HCT116 (cell line): Measurements from ENCODE around the gene ZNF436. TPM values are rescaled to one million over a fixed set of nuclear protein-coding genes. Genes with fewer than 3 reads are reported as not detected.
A peak's percentile ranks its signal among the peaks of the same experiment; 100 is the strongest.
"Not testable (repeated sequence)": the region's sequence is repeated elsewhere in the genome, so short reads cannot be mapped to it uniquely, and the experiment has no call there.

Source experiments
- ATAC-seq: fragments of 200-7000 bp; cut with Tn5 transposase; 2 replicates; pipeline ENCODE4 v1.9.1; 2020; ENCODE audit warnings: mild to moderate bottlenecking, moderate library complexity
- BruUV-seq: library from RNA; stranded (reverse); fragments of 400-500 nt; replicated peaks from 2 replicates; lab custom pipeline; 2021; lab: Mats Ljungman, UMichigan
- CTCF ChIA-PET: fragments of 300-600 bp; sonication (Branson Sonifier 250); formaldehyde crosslinking; loops from one replicate; lab custom pipeline; 2021; ENCODE audit warnings: antibody characterized with exemption; lab: Charles Lee
- POLR2A ChIA-PET: fragments of 300-600, 350-600 bp; sonication (Branson Sonifier 250); formaldehyde crosslinking; loops from one replicate; lab custom pipeline; 2021; ENCODE audit warnings: antibody characterized with exemption; lab: Charles Lee
- RAD21 ChIA-PET, 2 experiments: fragments of 300-600 bp; sonication (Branson Sonifier 250); formaldehyde crosslinking; loops; one replicate each; lab custom pipeline; 2023; ENCODE audit warnings: low total read pairs in 2 of 2; ENCODE audit not compliant: uncharacterized antibody in 2 of 2, unreplicated experiment in 2 of 2, low non-redundant PET in 1 of 2; lab: Charles Lee
- DNase-seq: peaks from one replicate; pipeline ENCODE4 v3.0.0-alpha.2; 2010; ENCODE audit warnings: low read depth, low spot score
- H2AFZ ChIP-seq: fragments of 200-600 bp; shearing (Covaris generic), sonication (generic); 2 replicates; pipeline ENCODE4 v1.6.1; 2017; ENCODE audit warnings: low read depth, mixed run types, mixed read lengths, antibody characterized with exemption, low read length; ENCODE audit not compliant: poor library complexity, severe bottlenecking
- H3K27ac ChIP-seq: 2 replicates; pipeline ENCODE4 v1.5.1; 2012; ENCODE audit warnings: low read depth, low read length
- H3K27me3 ChIP-seq: fragments of 200-600 bp; sonication (generic); 2 replicates; pipeline ENCODE4 v1.6.1; 2016; ENCODE audit warnings: mixed run types, low read length, mixed read lengths; ENCODE audit not compliant: insufficient read depth
- H3K36me3 ChIP-seq, 2 experiments: fragments of 200-500 bp in 1 of 2; fragments of 200-600 bp in 1 of 2; sonication (Bioruptor generic) in 1 of 2; sonication (generic) in 1 of 2; 2 replicates each; pipeline versions ENCODE4 v1.5.1 to v1.6.1; 2014 to 2016; ENCODE audit warnings: low read length in 2 of 2, inconsistent platforms in 1 of 2, mixed read lengths in 1 of 2, mixed run types in 1 of 2; ENCODE audit not compliant: insufficient read depth in 2 of 2, control insufficient read depth in 1 of 2
- H3K4me1 ChIP-seq, 2 experiments: fragments of 200-600 bp in 1 of 2; sonication (generic) in 1 of 2; 2 replicates each; pipeline versions ENCODE4 v1.5.1 to v1.6.1; 2012 to 2017; ENCODE audit warnings: low read length in 2 of 2, inconsistent platforms in 1 of 2, mild to moderate bottlenecking in 1 of 2, mixed read lengths in 1 of 2, mixed run types in 1 of 2, moderate library complexity in 1 of 2; ENCODE audit not compliant: insufficient read depth in 2 of 2, control insufficient read depth in 1 of 2
- H3K4me2 ChIP-seq: fragments of 200-600 bp; sonication (generic); 2 replicates; pipeline ENCODE4 v1.6.1; 2017; ENCODE audit warnings: mixed run types, low read length, mixed read lengths
- H3K4me3 ChIP-seq, 2 experiments: fragments of 200-600 bp in 1 of 2; sonication (generic) in 1 of 2; replicated peaks in 1 of 2; 2 replicates each; pipeline ENCODE4 v1.5.1; 2011 to 2016; ENCODE audit warnings: low read length in 2 of 2, control low read depth in 1 of 2, low read depth in 1 of 2, mild to moderate bottlenecking in 1 of 2, mixed read lengths in 1 of 2, mixed run types in 1 of 2
- H3K79me2 ChIP-seq: fragments of 200-600 bp; sonication (generic); 2 replicates; pipeline ENCODE4 v1.6.1; 2017; ENCODE audit warnings: mild to moderate bottlenecking, mixed run types, low read length, moderate library complexity, mixed read lengths; ENCODE audit not compliant: insufficient read depth
- H3K9ac ChIP-seq: fragments of 200-600 bp; sonication (generic); 2 replicates; pipeline ENCODE4 v1.6.1; 2016; ENCODE audit warnings: low read length, mixed read lengths
- H3K9me2 ChIP-seq: fragments of 200-600 bp; sonication (generic), shearing (Covaris generic); 2 replicates; pipeline ENCODE4 v1.6.1; 2017; ENCODE audit warnings: mixed run types, mild to moderate bottlenecking, moderate library complexity; ENCODE audit not compliant: insufficient read depth
- H3K9me3 ChIP-seq, 2 experiments: fragments of 200-500 bp in 1 of 2; fragments of 200-600 bp in 1 of 2; sonication (Bioruptor generic) in 1 of 2; sonication (generic) in 1 of 2; 2 replicates each; pipeline ENCODE4 v1.6.1; 2014 to 2017; ENCODE audit warnings: low read length in 2 of 2, mixed read lengths in 2 of 2, inconsistent platforms in 1 of 2, low read depth in 1 of 2, mild to moderate bottlenecking in 1 of 2, mixed run types in 1 of 2, moderate library complexity in 1 of 2; ENCODE audit not compliant: control insufficient read depth in 1 of 2, insufficient read depth in 1 of 2
- H4K20me1 ChIP-seq: fragments of 200-600 bp; sonication (generic), shearing (Covaris generic); 2 replicates; pipeline ENCODE4 v1.6.1; 2017; ENCODE audit warnings: mixed run types, mild to moderate bottlenecking, moderate library complexity; ENCODE audit not compliant: insufficient read depth
- CEBPB ChIP-seq: IDR thresholded peaks from 2 replicates; pipeline ENCODE4 v1.6.1; 2012; ENCODE audit warnings: low read depth
- EGR1 ChIP-seq: IDR thresholded peaks from 2 replicates; pipeline ENCODE4 v1.6.1; 2012; ENCODE audit warnings: low read depth
- ELF1 ChIP-seq: IDR thresholded peaks from 2 replicates; pipeline ENCODE4 v1.6.1; 2012; ENCODE audit warnings: low read depth, borderline replicate concordance
- EZH2 ChIP-seq: fragments of 200-600 bp; sonication (generic); IDR thresholded peaks from 2 replicates; pipeline ENCODE4 v1.6.1; 2017; ENCODE audit warnings: antibody characterized with exemption, mixed run types
- EZH2phosphoT487 ChIP-seq: fragments of 200-600 bp; IDR thresholded peaks from 2 replicates; pipeline ENCODE4 v1.6.1; 2018; ENCODE audit warnings: antibody characterized with exemption, borderline replicate concordance
- POLR2A ChIP-seq: IDR thresholded peaks from 2 replicates; pipeline ENCODE4 v1.7.0; 2011; ENCODE audit warnings: borderline replicate concordance; ENCODE audit not compliant: insufficient read depth, insufficient read length; ENCODE audit errors: extremely low read depth
- POLR2AphosphoS5 ChIP-seq: IDR thresholded peaks from 2 replicates; pipeline ENCODE4 v1.6.1; 2011; ENCODE audit warnings: mild to moderate bottlenecking, low read depth, low read length, moderate library complexity
- SIN3A ChIP-seq: IDR thresholded peaks from 2 replicates; pipeline ENCODE4 v1.6.1; 2012; ENCODE audit warnings: low read depth
- SRF ChIP-seq: IDR thresholded peaks from 2 replicates; pipeline ENCODE4 v1.6.1; 2012; ENCODE audit warnings: low read depth
- YY1 ChIP-seq: IDR thresholded peaks from 2 replicates; pipeline ENCODE4 v1.6.1; 2011; ENCODE audit warnings: low read length, low read depth, moderate library complexity, mild to moderate bottlenecking; ENCODE audit not compliant: insufficient replicate concordance; ENCODE audit errors: extremely low read depth
- ZNF274 ChIP-seq: fragments of 200-500 bp; sonication (Bioruptor generic); IDR thresholded peaks from 2 replicates; pipeline ENCODE4 v1.6.1; 2014; ENCODE audit warnings: mild to moderate bottlenecking, low read depth, low read length, inconsistent platforms
- intact Hi-C: fragments of 100-400 bp; cut with micrococcal nuclease; formaldehyde crosslinking; loops from 2 replicates; pipeline ENCODE4 v1.10.0; 2022
- total RNA-seq: library from RNA; stranded (reverse); gene quantifications from one replicate; pipeline ENCODE4 v1.2.1, GENCODE V29; 2021; ENCODE audit not compliant: unreplicated experiment
- TF ChIP-seq, protein P1 (sequence below): IDR thresholded peaks from 2 replicates; pipeline ENCODE4 v1.6.1; 2012
- TF ChIP-seq, protein P2 (sequence below): IDR thresholded peaks from 2 replicates; pipeline ENCODE4 v1.6.1; 2011; ENCODE audit warnings: mild to moderate bottlenecking, low read length, moderate library complexity; ENCODE audit not compliant: insufficient replicate concordance; ENCODE audit errors: extremely low read depth
- TF ChIP-seq, protein P3 (sequence below): IDR thresholded peaks from 2 replicates; pipeline ENCODE4 v1.6.1; 2012

Gene ZNF436
- total RNA-seq, 1 experiment from 2014 or later: 8.1 TPM

DNA sequence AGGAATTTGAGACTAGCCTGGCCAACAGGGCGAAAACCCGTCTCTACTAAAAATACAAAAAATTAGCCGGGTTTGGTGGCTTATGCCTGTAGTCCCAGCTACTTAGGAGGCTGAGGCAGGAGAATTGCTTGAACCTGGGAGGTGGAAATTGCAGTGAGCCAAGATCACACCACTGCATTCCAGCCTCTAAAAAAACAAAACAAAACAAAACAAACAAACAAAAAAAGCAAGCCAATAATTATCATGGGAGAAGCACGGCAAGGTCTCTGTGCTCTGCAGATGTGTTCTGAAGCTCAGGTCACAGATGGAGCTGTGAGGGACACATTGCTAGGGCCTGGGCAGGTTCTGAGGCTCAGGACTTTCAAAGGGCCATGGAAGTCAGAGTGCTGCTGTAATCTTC is 10.6 kb upstream of the ZNF436 start:
- H3K36me3 ChIP-seq, H3K9me2 ChIP-seq, DNase-seq, BruUV-seq, H3K4me2 ChIP-seq, ATAC-seq, H3K27ac ChIP-seq, H4K20me1 ChIP-seq, H2AFZ ChIP-seq, H3K27me3 ChIP-seq, H3K9me3 ChIP-seq, H3K4me3 ChIP-seq, H3K9ac ChIP-seq, POLR2A ChIA-PET, intact Hi-C loops, RAD21 ChIA-PET, H3K79me2 ChIP-seq: not testable (repeated sequence)
- peaks cover 28 to 42% of the 10 kb centered on the region in 2 experiments for H3K4me1 ChIP-seq
- CTCF ChIA-PET: interaction anchor here (1.2 kb wide), 1 partner anchor 24 kb away, joined by 4 read pairs; no protein-coding TSS in a partner anchor

DNA sequence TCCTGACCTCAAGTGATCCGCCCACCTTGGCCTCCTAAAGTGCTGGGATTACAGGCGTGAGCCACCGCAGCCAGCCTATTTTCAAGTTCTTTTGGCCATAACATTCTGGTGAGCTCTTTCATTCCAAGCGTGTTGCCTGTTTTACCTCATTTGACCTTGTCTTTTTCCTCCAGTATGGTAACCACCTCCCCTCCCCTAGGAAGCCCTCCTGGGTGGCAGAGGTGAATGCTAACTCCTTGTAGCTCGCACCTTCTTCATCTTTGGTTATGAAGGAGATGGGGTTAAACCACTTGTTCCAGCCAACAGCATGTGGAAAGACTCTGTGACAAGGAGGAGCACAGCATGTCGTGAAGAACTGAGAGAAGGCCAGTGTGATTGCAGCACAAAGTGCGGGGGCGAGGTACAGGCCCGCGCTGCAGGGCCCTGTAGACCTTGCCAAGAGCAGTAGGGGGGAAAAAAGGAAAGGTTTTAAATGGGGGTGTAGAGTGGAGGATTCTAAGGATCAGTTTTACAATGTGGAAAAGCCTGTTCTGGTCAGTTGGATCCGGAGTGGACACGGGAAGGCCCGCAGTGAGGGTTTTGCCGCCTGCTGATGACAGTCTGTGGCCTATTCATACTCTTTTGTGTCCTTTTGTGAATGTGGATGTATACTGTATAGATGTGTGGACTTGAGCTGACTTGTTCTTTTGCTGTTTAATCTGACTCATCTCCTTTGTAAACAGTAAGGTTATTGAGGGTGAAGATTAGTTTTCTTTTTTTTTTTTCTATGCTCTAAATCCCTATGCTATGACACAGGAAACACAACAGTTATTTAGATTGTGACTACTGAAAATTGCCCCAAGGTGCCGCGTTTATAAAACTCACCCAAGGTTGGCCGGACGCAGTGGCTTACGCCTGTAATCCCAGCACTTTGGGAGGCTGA is 7.5 kb upstream of the ZNF436 start:
- ChIA-PET CTCF (interaction anchor here (2.6 kb wide), 1 partner anchor 27 kb away, joined by 10 read pairs; no protein-coding TSS in a partner anchor), POLR2A (interaction anchor here (0.5 to 2.1 kb wide), 5 partner anchors 9 to 59 kb away, joined by 3 to 14 read pairs (median 8); partner anchors contain the start of gene HNRNPR), RAD21 (no interaction called here)
- Histone ChIP-seq H3K79me2 (no peaks in the 10 kb centered on the region), H3K9ac (peak overlapping the region; percentile 39), H3K4me1 (peaks cover 27 to 28% of the 10 kb centered on the region in 2 experiments), H3K36me3 (no peaks in the 10 kb centered on the region), H4K20me1 (no peaks in the 10 kb centered on the region), H3K27ac (peak overlapping the region; percentile 81), H3K9me3 (no peaks in the 10 kb centered on the region), H3K4me3 (peak overlapping the region in 1 of 2 experiments; percentile 14; a peak in 1 of 4 replicates), H3K9me2 (no peaks in the 10 kb centered on the region), H3K4me2 (peak overlapping the region; percentile 63), H2AFZ (peak overlapping the region; percentile 34), H3K27me3 (no peaks in the 10 kb centered on the region)
- no TSS peak for BruUV-seq
- DNase-seq (peak; percentile 54), ATAC-seq (peak; percentile 75)
- intact Hi-C loops: no loop called here
- TF ChIP-seq, protein P1, sequence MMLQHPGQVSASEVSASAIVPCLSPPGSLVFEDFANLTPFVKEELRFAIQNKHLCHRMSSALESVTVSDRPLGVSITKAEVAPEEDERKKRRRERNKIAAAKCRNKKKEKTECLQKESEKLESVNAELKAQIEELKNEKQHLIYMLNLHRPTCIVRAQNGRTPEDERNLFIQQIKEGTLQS: no peak
- TF ChIP-seq POLR2AphosphoS5 (no peak), ZNF274 (no peak), SIN3A (peak; percentile 58; the same call in 1 of the 2 replicates), SRF (peak; percentile 39; the same call in 1 of the 2 replicates), POLR2A (no peak), YY1 (peak; percentile 2), EZH2 (no peak), CEBPB (peak; percentile 57; the same call in 1 of the 2 replicates), EGR1 (peak; percentile 94), EZH2phosphoT487 (no peak), ELF1 (no peak)
- TF ChIP-seq, protein P2, sequence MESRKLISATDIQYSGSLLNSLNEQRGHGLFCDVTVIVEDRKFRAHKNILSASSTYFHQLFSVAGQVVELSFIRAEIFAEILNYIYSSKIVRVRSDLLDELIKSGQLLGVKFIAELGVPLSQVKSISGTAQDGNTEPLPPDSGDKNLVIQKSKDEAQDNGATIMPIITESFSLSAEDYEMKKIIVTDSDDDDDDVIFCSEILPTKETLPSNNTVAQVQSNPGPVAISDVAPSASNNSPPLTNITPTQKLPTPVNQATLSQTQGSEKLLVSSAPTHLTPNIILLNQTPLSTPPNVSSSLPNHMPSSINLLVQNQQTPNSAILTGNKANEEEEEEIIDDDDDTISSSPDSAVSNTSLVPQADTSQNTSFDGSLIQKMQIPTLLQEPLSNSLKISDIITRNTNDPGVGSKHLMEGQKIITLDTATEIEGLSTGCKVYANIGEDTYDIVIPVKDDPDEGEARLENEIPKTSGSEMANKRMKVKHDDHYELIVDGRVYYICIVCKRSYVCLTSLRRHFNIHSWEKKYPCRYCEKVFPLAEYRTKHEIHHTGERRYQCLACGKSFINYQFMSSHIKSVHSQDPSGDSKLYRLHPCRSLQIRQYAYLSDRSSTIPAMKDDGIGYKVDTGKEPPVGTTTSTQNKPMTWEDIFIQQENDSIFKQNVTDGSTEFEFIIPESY: no peak
- TF ChIP-seq, protein P3, sequence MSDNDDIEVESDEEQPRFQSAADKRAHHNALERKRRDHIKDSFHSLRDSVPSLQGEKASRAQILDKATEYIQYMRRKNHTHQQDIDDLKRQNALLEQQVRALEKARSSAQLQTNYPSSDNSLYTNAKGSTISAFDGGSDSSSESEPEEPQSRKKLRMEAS: peak; percentile 46
